Esophagus (tissue), 2 donors: ENCODE data around the gene DNAH11. TPM values are rescaled to one million over a fixed set of nuclear protein-coding genes. Genes with fewer than 3 reads are reported as not detected.
"Not testable (repeated sequence)": the region's sequence is repeated elsewhere in the genome, so short reads cannot be mapped to it uniquely, and the experiment has no call there.

Experiments
- H3K27ac ChIP-seq, 2 donors: one replicate each; pipeline ENCODE4 v1.5.1; 2013; ENCODE audit warnings: low read depth in 2 of 2, mild to moderate bottlenecking in 2 of 2, inconsistent platforms in 1 of 2, low read length in 1 of 2, moderate library complexity in 1 of 2
- H3K27me3 ChIP-seq, 2 donors: one replicate each; pipeline ENCODE4 v1.6.1; 2013; ENCODE audit warnings: low read length in 2 of 2, control low read depth in 1 of 2, mild to moderate bottlenecking in 1 of 2; ENCODE audit not compliant: insufficient read depth in 2 of 2, control insufficient read depth in 1 of 2
- H3K36me3 ChIP-seq, 2 donors: one replicate each; pipeline ENCODE4 v1.6.1; 2013; ENCODE audit warnings: low read length in 1 of 2; ENCODE audit not compliant: control insufficient read depth in 2 of 2, insufficient read depth in 2 of 2
- H3K4me1 ChIP-seq, 2 donors: one replicate each; pipeline ENCODE4 v1.6.1; 2013; ENCODE audit warnings: low read length in 1 of 2; ENCODE audit not compliant: control insufficient read depth in 2 of 2, insufficient read depth in 2 of 2
- H3K4me3 ChIP-seq, 2 donors: one replicate each; pipeline ENCODE4 v1.5.1; 2013; ENCODE audit warnings: low read length in 2 of 2, mild to moderate bottlenecking in 2 of 2, low read depth in 1 of 2, moderate library complexity in 1 of 2
- H3K9me3 ChIP-seq, 2 donors: one replicate each; pipeline ENCODE4 v1.6.1; 2013; ENCODE audit warnings: mild to moderate bottlenecking in 2 of 2, low read depth in 1 of 2, low read length in 1 of 2, moderate library complexity in 1 of 2; ENCODE audit not compliant: control insufficient read depth in 2 of 2, insufficient read depth in 1 of 2
- WGBS, 2 donors: extraction: QIAGEN DNeasy Blood & Tissue Kit; methylation state at CpG; one replicate each; pipeline ENCODE4 v1.1.7; 2013; 5-methylcytosine and 5-hydroxymethylcytosine counted together
- polyA plus RNA-seq, 2 donors: library from polyadenylated mRNA; stranded (reverse); fragments of 200-250 nt; gene quantifications; one replicate each; pipeline ENCODE4 v1.2.3, GENCODE V29; 2013
- donor health status: healthy with polysubstance abuse.
- donor health status: Bipolar disorder and iron deficiency.

DNAH11 gene
- polyA plus RNA-seq, 2 donors, result 0.51 to 1.6 TPM

DNA sequence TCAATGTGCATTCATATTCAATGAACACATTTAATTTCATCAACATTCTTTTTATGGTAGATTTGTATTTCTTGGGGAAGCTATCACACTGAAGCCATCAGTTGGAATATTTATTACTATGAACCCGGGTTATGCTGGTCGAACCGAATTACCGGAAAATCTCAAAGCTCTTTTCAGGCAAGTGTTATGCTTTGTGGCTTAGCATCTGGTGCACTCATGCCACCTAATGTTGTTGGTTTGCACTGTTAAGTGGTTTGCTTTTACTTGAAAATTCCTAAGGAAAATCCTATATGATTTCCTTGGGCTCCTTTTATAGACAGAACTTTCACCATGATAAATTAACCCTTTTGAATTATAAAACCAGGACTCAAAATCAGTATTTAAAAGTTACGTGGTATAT, 147.9 kb downstream of the DNAH11 start:
- Histone ChIP-seq H3K36me3 (no peaks in the 10 kb centered on the region), H3K27me3 (no peaks in the 10 kb centered on the region), H3K27ac (no peak overlapping the region), H3K4me3 (no peak overlapping the region), H3K9me3 (no peaks in the 10 kb centered on the region), H3K4me1 (no peaks in the 10 kb centered on the region)
- 70 to 72% methylated on average over 5 of the region's 5 CpGs for WGBS, 2 donors

DNA sequence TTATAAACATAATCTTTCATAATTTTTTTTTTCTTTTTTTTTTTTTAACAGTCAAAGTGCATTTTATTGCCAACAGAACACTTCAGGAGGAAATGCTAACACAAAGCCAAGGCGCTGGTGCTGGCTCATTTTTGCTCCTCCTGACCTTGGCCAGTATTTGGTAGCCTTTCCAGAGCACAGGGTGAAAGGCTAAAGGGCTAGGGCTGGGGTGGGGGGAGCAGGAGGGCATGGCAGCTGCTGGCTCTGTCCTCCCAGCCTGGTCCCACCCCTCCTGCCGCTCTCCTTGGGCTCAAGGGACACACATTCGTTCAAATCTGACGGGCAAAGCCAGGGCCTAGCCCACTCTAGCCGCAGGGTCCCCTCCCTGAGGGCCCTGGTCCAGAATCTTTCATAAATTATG, 148.3 kb downstream of the DNAH11 start:
- H3K27me3 ChIP-seq, H3K4me1 ChIP-seq, H3K9me3 ChIP-seq, H3K4me3 ChIP-seq, H3K36me3 ChIP-seq, H3K27ac ChIP-seq: not testable (repeated sequence)
- WGBS, 2 donors, result 48 to 82% methylated on average over 2 to 4 of the region's 5 CpGs

DNA sequence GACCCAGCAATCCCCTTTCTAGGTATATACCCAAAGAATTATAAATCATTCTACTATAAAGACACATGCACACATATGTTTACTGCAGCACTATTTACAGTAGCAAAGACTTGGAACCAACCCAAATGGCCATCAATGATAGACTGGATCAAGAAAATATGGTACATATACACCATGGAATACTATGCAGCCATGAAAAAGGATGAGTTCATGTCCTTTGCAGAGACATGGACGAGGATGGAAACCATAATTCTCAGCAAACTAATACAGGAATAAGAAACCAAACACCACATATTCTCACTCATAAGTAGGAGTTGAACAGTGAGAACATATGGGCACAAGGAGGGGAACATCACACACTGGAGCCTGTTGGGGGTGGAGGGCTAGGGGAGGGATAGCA, 157.7 kb downstream of the DNAH11 start:
- H3K27me3 ChIP-seq, H3K4me1 ChIP-seq, H3K9me3 ChIP-seq, H3K4me3 ChIP-seq, H3K27ac ChIP-seq, H3K36me3 ChIP-seq: not testable (repeated sequence)
- WGBS, 2 donors, result 77 to 82% methylated on average over 1 of the region's 1 CpG

DNA sequence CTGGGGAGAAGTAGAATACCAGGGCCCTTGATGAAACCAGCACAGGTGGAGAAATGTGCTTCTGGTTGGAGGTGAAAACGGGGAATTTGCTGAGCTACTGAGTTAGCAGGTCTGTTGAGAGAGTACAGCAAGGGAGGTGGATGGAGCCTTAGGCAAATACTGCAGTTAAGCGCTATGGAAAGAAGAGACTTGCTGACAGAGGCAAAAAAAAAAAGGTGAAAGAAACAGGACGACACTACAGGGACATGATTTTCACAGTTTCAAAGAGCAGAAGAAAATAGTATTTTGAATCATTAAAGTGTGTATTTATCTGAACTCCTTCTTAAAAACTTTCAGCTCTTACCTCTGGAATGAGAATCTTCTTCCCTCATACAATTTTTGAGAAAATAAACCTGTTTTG, 159.5 kb downstream of the DNAH11 start:
- no peaks in the 10 kb centered on the region for H3K27me3 ChIP-seq
- no peaks in the 10 kb centered on the region for H3K4me1 ChIP-seq
- no peak overlapping the region for H3K4me3 ChIP-seq
- H3K27ac ChIP-seq, result no peak overlapping the region
- WGBS, 2 donors, result 72 to 74% methylated on average over 3 of the region's 3 CpGs
- no peaks in the 10 kb centered on the region for H3K9me3 ChIP-seq
- peaks cover 0 to 2% of the 10 kb centered on the region in 2 donors for H3K36me3 ChIP-seq

DNA sequence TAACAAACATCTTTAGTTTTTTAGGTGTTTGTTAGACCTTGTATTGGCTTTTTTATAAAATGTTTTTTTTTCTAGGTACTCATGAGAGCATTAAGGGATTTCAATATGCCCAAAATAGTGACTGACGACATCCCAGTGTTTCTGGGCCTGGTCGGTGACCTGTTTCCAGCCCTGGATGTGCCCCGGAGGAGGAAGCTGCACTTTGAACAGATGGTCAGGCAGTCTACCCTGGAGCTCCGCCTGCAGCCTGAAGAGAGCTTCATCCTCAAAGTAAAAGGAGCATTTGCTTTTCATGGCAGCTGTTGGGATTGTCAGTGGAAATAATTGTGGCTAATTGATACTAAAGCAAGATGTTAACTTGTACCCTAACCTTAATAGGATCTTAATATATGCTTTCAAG, 161.5 kb downstream of the DNAH11 start:
- Histone ChIP-seq H3K4me3 (no peak overlapping the region), H3K36me3 (peaks cover 0 to 2% of the 10 kb centered on the region in 2 donors), H3K4me1 (no peaks in the 10 kb centered on the region), H3K27ac (no peak overlapping the region), H3K9me3 (no peaks in the 10 kb centered on the region), H3K27me3 (no peaks in the 10 kb centered on the region)
- 63 to 67% methylated on average over 4 of the region's 4 CpGs for WGBS, 2 donors

DNA sequence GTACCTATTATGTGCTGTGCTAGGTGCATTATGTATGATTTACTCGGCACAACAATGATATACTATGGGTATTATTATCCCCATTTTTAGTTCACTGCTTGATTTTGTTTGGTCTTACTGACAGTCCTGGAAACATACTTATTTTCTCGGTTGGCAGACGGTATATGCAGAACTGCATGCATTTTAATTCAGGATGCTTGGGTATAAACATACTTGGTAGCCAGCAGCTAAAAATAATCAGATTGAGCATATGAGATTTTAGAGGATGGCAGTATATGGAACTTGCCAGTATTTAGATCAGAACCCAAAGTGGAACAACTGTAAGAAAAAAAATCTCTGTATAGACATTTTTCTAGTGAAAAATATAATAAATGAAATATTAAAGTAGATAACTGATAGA, 163.3 kb downstream of the DNAH11 start:
- H3K36me3 ChIP-seq, result peaks cover 0 to 2% of the 10 kb centered on the region in 2 donors
- H3K27ac ChIP-seq, result no peak overlapping the region
- H3K4me1 ChIP-seq, result no peaks in the 10 kb centered on the region
- H3K27me3 ChIP-seq, result no peaks in the 10 kb centered on the region
- no peak overlapping the region for H3K4me3 ChIP-seq
- H3K9me3 ChIP-seq, result no peaks in the 10 kb centered on the region
- WGBS, 2 donors, result 79 to 82% methylated on average over 3 of the region's 3 CpGs

DNA sequence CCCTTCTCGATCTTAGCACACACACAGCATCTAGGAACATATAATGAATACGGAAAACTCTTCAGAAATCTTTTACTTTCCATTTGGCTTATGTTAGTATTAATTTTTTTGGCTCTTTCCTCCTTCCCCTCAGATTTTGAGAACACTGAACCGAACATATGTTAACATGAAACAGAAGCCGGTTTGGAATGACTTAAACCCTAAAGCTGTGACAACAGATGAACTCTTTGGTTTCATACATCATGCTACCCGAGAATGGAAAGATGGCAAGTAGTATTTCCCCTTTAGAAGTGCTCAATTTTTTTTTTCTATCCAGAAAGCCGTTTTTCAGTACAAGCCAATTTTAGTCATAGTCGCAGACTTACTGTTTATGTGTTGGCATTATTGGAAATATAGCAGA, 164.7 kb downstream of the DNAH11 start:
- Histone ChIP-seq H3K36me3 (peaks cover 0 to 2% of the 10 kb centered on the region in 2 donors), H3K9me3 (no peaks in the 10 kb centered on the region), H3K4me3 (no peak overlapping the region), H3K4me1 (no peaks in the 10 kb centered on the region), H3K27me3 (no peaks in the 10 kb centered on the region), H3K27ac (no peak overlapping the region)
- WGBS, 2 donors, result 81 to 84% methylated on average over 7 of the region's 7 CpGs

DNA sequence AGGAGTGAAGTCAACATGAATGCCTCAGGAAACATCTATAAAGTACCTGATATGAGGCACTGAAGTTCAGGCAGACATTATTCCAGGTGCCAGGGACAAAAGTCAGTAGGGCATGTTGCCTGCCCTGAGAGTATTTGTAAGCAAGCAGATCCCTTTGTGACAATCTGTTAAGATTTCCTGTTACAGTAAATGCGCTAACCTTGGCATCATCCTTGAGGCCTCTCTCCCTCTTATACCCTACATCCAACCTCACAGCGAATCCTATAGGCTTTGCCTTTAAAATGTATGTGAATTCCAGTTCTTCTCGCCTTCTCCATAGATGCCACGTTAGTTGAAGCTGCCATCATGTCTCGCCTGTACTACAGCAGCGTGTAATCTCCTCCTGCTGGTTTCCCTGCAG, 165.3 kb downstream of the DNAH11 start:
- 89 to 94% methylated on average over 6 of the region's 6 CpGs for WGBS, 2 donors
- Histone ChIP-seq H3K4me1 (no peaks in the 10 kb centered on the region), H3K9me3 (no peaks in the 10 kb centered on the region), H3K27me3 (no peaks in the 10 kb centered on the region), H3K4me3 (no peak overlapping the region), H3K27ac (no peak overlapping the region), H3K36me3 (peaks cover 0 to 1% of the 10 kb centered on the region in 2 donors)

DNA sequence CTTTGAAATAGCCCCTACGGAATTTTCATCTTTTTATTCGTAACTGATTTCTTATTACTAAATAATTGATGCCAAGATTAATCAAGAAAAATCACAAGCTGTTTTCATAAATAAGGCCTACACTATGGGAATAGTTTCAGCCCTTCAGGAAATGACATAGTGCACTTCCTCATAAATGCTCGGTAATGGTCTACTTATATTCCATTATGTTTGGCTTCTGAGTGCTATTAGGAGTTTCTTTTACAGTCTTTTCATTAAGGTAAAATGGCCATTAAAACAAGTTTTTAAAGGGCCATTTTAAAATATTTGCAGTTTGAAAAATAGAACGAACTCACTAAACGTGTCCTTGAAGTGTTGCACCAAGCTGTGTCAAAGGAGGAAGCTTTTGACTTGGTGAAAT, 174.5 kb downstream of the DNAH11 start:
- Histone ChIP-seq H3K9me3 (no peaks in the 10 kb centered on the region), H3K27me3 (no peaks in the 10 kb centered on the region), H3K4me1 (no peaks in the 10 kb centered on the region), H3K4me3 (no peak overlapping the region), H3K27ac (no peak overlapping the region), H3K36me3 (no peaks in the 10 kb centered on the region)
- WGBS, 2 donors, result 85 to 89% methylated on average over 5 of the region's 5 CpGs

DNA sequence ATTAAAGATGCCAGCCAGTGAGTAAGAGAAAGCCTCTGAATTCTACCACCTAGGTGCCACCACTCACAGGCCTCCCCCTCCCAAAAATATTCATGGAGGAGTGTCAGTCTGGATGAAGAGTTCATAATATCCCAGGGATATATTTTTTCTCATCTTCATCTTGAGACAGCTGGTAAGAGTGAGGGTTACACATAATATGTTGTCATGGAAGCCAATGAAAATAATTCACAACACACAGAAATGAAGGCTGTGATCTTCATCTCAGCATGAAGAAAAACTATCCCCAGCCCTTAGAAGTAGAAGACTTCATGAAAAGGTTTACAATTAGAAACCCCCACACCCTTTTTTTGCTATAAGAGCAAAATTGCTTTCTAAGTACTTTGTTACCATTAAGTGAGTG, 175.6 kb downstream of the DNAH11 start:
- no peak overlapping the region for H3K27ac ChIP-seq
- no peak overlapping the region for H3K4me3 ChIP-seq
- H3K36me3 ChIP-seq, result no peaks in the 10 kb centered on the region
- H3K27me3 ChIP-seq, result no peaks in the 10 kb centered on the region
- H3K9me3 ChIP-seq, result no peaks in the 10 kb centered on the region
- no peaks in the 10 kb centered on the region for H3K4me1 ChIP-seq
